Measurements from ENCODE around the gene DDX17.

- no peak for TF ChIP-seq CTCF (IDR thresholded peaks at IDR 0.05)
- no peak for TF ChIP-seq POLR2A (IDR thresholded peaks at IDR 0.05)
These were observed 26.8 kb downstream of the DDX17 start for GRCh38 chr22:38479096-38479837.

All from lower leg skin (tissue), 3 donors.